ENCODE measurements around the gene CAMTA1. TPM values are rescaled to one million over a fixed set of nuclear protein-coding genes. Genes with fewer than 3 reads are reported as not detected.

CAMTA1 gene
- total RNA-seq, 1 experiment from 2014 or later: 69.5 TPM

- no peaks in the 10 kb centered on the region for H3K27me3 ChIP-seq (ENCODE audit: insufficient read depth, low read length)
- H3K9me2 ChIP-seq (ENCODE audit: insufficient read depth): no peaks in the 10 kb centered on the region
- no peak for ATAC-seq
- RAD21 ChIA-PET (ENCODE audit: low non-redundant PET in 1 of 2, low total read pairs in 2 of 2, uncharacterized antibody in 2 of 2, unreplicated experiment in 2 of 2): no interaction called here
- BruUV-seq (replicated peaks): no TSS peak
- H3K4me1 ChIP-seq (ENCODE audit: control insufficient read depth in 1 of 2, insufficient read depth in 2 of 2, low read length in 2 of 2): no peaks in the 10 kb centered on the region
- no peak overlapping the region for H3K27ac ChIP-seq (ENCODE audit: low read depth, low read length)
- no peak overlapping the region for H2AFZ ChIP-seq (ENCODE audit: low read depth, low read length, poor library complexity, severe bottlenecking)
- no peaks in the 10 kb centered on the region for H3K9me3 ChIP-seq (ENCODE audit: control insufficient read depth in 1 of 2, insufficient read depth in 1 of 2, low read depth in 1 of 2, low read length in 2 of 2)
- intact Hi-C loops (cut with micrococcal nuclease): no loop called here
- CTCF ChIA-PET: no interaction called here
- H3K36me3 ChIP-seq (ENCODE audit: control insufficient read depth in 1 of 2, insufficient read depth in 2 of 2, low read length in 2 of 2): no peaks in the 10 kb centered on the region
- DNase-seq (ENCODE audit: low read depth, low spot score): no peak
- TF ChIP-seq ZBTB33 (IDR thresholded peaks at IDR 0.05; ENCODE audit: extremely low read depth, insufficient replicate concordance, low read length) (no peak), POLR2AphosphoS5 (IDR thresholded peaks at IDR 0.05; ENCODE audit: low read depth, low read length) (no peak), POLR2A (IDR thresholded peaks at IDR 0.05; ENCODE audit: borderline replicate concordance, extremely low read depth, insufficient read depth, insufficient read length) (no peak), FOSL1 (IDR thresholded peaks at IDR 0.05; ENCODE audit: low read depth) (no peak), CBX3 (IDR thresholded peaks at IDR 0.05; ENCODE audit: low read depth) (no peak)
- no peak overlapping the region for H3K4me3 ChIP-seq (replicated peaks in 1 of 2; ENCODE audit: low read depth in 1 of 2, low read length in 2 of 2)
- no peaks in the 10 kb centered on the region for H3K79me2 ChIP-seq (ENCODE audit: insufficient read depth, low read length)
- no peak overlapping the region for H3K9ac ChIP-seq (ENCODE audit: low read length)
- no peaks in the 10 kb centered on the region for H4K20me1 ChIP-seq (ENCODE audit: insufficient read depth)
- POLR2A ChIA-PET: no interaction called here
- no peak overlapping the region for H3K4me2 ChIP-seq (ENCODE audit: low read length)
These were observed 936.9 kb downstream of the CAMTA1 start for GRCh38 chr1:7721940-7722669.

DNA sequence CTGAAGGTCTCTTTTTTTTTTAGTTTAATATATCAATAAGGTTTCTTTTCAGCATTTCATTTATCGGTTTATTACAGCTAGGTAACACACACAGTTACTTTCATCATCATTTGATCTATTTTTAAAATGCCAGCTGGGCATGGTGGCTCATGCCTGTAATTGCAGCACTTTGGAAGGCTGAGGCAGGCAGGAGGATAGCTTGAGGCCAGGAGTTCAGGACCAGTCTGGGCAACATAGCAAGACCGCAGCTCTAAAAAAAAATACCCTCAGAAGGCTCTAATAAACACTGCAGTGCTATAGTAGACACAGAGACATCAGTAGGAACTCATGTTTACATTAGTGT, 937.4 kb downstream of the CAMTA1 start:
- RAD21 ChIA-PET (ENCODE audit: low non-redundant PET in 1 of 2, low total read pairs in 2 of 2, uncharacterized antibody in 2 of 2, unreplicated experiment in 2 of 2): no interaction called here
- BruUV-seq (replicated peaks): no TSS peak
- H3K4me1 ChIP-seq (ENCODE audit: control insufficient read depth in 1 of 2, insufficient read depth in 2 of 2, low read length in 2 of 2): no peaks in the 10 kb centered on the region
- TF ChIP-seq ZFX (IDR thresholded peaks at IDR 0.05): no peak
- H3K27ac ChIP-seq (ENCODE audit: low read depth, low read length): no peak overlapping the region
- H4K20me1 ChIP-seq (ENCODE audit: insufficient read depth): no peaks in the 10 kb centered on the region
- no peaks in the 10 kb centered on the region for H3K27me3 ChIP-seq (ENCODE audit: insufficient read depth, low read length)
- DNase-seq (ENCODE audit: low read depth, low spot score) (no peak), ATAC-seq (no peak)
- no peak overlapping the region for H2AFZ ChIP-seq (ENCODE audit: low read depth, low read length, poor library complexity, severe bottlenecking)
- H3K79me2 ChIP-seq (ENCODE audit: insufficient read depth, low read length): no peaks in the 10 kb centered on the region
- POLR2A ChIA-PET: no interaction called here
- H3K9me3 ChIP-seq (ENCODE audit: control insufficient read depth in 1 of 2, insufficient read depth in 1 of 2, low read depth in 1 of 2, low read length in 2 of 2): no peaks in the 10 kb centered on the region
- no peaks in the 10 kb centered on the region for H3K9me2 ChIP-seq (ENCODE audit: insufficient read depth)
- intact Hi-C loops (cut with micrococcal nuclease): no loop called here
- H3K9ac ChIP-seq (ENCODE audit: low read length): no peak overlapping the region
- CTCF ChIA-PET: no interaction called here
- H3K36me3 ChIP-seq (ENCODE audit: control insufficient read depth in 1 of 2, insufficient read depth in 2 of 2, low read length in 2 of 2): no peaks in the 10 kb centered on the region
- H3K4me2 ChIP-seq (ENCODE audit: low read length): no peak overlapping the region
- H3K4me3 ChIP-seq (replicated peaks in 1 of 2; ENCODE audit: low read depth in 1 of 2, low read length in 2 of 2): no peak overlapping the region

Data from HCT116 (cell line).